22Rv1 (cell line): Measurements from ENCODE around the gene TNS1.

Experiments
- H3K27ac ChIP-seq: fragments of 450-650 bp; 2 replicates; pipeline ENCODE4 v1.5.1; 2017
- CTCF ChIP-seq: fragments of 450-650 bp; IDR thresholded peaks from 2 replicates; pipeline ENCODE4 v1.5.1; 2017; ENCODE audit warnings: mild to moderate bottlenecking
- ZFX ChIP-seq: fragments of 450-650 bp; IDR thresholded peaks from 2 replicates; pipeline ENCODE4 v1.6.1; 2017; ENCODE audit warnings: antibody characterized with exemption, borderline replicate concordance

Gene TNS1

GRCh38 chr2:217994776-217995274, 8.0 kb downstream of the TNS1 start:
- TF ChIP-seq CTCF (no peak), ZFX (no peak)
- H3K27ac ChIP-seq, result no peak overlapping the region

- TF ChIP-seq CTCF (peak; percentile 95), ZFX (no peak)
- H3K27ac ChIP-seq, result no peak overlapping the region
Measured at GRCh38 chr2:217993817-217994463, 8.9 kb downstream of the TNS1 start.

- no peak overlapping the region for H3K27ac ChIP-seq
- TF ChIP-seq ZFX (no peak), CTCF (no peak)
Measured at GRCh38 chr2:217993138-217993537, 9.7 kb downstream of the TNS1 start.

GRCh38 chr2:217992061-217992460, 10.7 kb downstream of the TNS1 start:
- TF ChIP-seq CTCF, result no peak
- TF ChIP-seq ZFX, result no peak
- no peak overlapping the region for H3K27ac ChIP-seq

GRCh38 chr2:217990791-217991465, 11.9 kb downstream of the TNS1 start:
- TF ChIP-seq CTCF (no peak), ZFX (no peak)
- no peak overlapping the region for H3K27ac ChIP-seq

- TF ChIP-seq CTCF (no peak), ZFX (no peak)
- H3K27ac ChIP-seq, result no peak overlapping the region
Measured at GRCh38 chr2:217990389-217990788, 12.4 kb downstream of the TNS1 start.
